Right lobe of liver (tissue), 6 donors: ENCODE results near the gene PEF1. TPM values are rescaled to one million over a fixed set of nuclear protein-coding genes. Genes with fewer than 3 reads are reported as not detected.
A peak's percentile ranks its signal among the peaks of the same experiment; 100 is the strongest.

ENCODE experiments used
- ATAC-seq, 4 donors: fragments of 200-7000 bp; cut with Tn5 transposase; one replicate each; pipeline ENCODE4 v1.9.1; 2020; ENCODE audit warnings: mild to moderate bottlenecking in 4 of 4, moderate library complexity in 4 of 4
- DNase-seq, 3 donors: peaks; one replicate each; pipeline ENCODE4 v3.0.0-alpha.2; 2020
- H3K27ac ChIP-seq, 3 donors: fragments of 200-600 bp; one replicate each; pipeline ENCODE4 v1.8.0; 2022
- H3K27me3 ChIP-seq, 2 donors: fragments of 200-600 bp; one replicate each; pipeline ENCODE4 v1.8.0; 2022
- H3K36me3 ChIP-seq, 4 donors: fragments of 200-600 bp; sonication (generic) in 1 of 4; one replicate each; pipeline versions ENCODE4 v1.5.1 to v1.8.0; 2017 to 2022; ENCODE audit warnings: control low read depth in 1 of 4
- H3K4me1 ChIP-seq, 4 donors: fragments of 200-600 bp; sonication (generic) in 1 of 4; one replicate each; pipeline versions ENCODE4 v1.5.1 to v1.8.0; 2017 to 2022; ENCODE audit warnings: control low read depth in 1 of 4
- H3K4me3 ChIP-seq, 3 donors: fragments of 200-600 bp; one replicate each; pipeline ENCODE4 v1.8.0; 2022
- H3K9me3 ChIP-seq, 4 donors: fragments of 200-600 bp; sonication (generic) in 1 of 4; one replicate each; pipeline versions ENCODE4 v1.5.1 to v1.8.0; 2017 to 2022; ENCODE audit warnings: control low read depth in 1 of 4
- POLR2A ChIP-seq: fragments of 450-650 bp; IDR thresholded peaks from one replicate; pipeline ENCODE4 v1.6.1; 2017; ENCODE audit warnings: antibody characterized with exemption, mild to moderate bottlenecking
- WGBS: methylation state at CpG from one replicate; pipeline ENCODE4 v1.1.6; 2018; ENCODE audit warnings: low coverage, low lambda C conversion rate; ENCODE audit not compliant: insufficient coverage; ENCODE audit errors: missing lambda C conversion rate; 5-methylcytosine and 5-hydroxymethylcytosine counted together
- intact Hi-C, 2 donors: fragments of 100-400 bp; cut with DNase I; formaldehyde crosslinking; loops; one replicate each; pipeline versions ENCODE4 v1.11.2 to v1.14.1; 2022
- total RNA-seq, 6 experiments: library from RNA; depleted of rRNA in 2 of 6; stranded (reverse); fragments of >200 nt in 2 of 6; fragmentation: NEBNext Ultra II Directional in 3 of 6; extraction: Animal tissue kit (Norgen Biotek cat#: 25700) in 3 of 6; gene quantifications; one replicate each; pipeline versions ENCODE4 v1.1.0 to v1.2.4, GENCODE V29; 2016 to 2023
- TF ChIP-seq, protein P1 (sequence below), 4 donors: fragments of 200-600 bp in 3 of 4; fragments of 450-650 bp in 1 of 4; IDR thresholded peaks; one replicate each; pipeline versions ENCODE4 v1.5.1 to v1.8.0; 2016 to 2022; ENCODE audit warnings: antibody characterized with exemption in 4 of 4, mild to moderate bottlenecking in 2 of 4
- donor health status: DM: no; HTN: yes; CAD: no.
- donor health status: DM: no; HTN: no; CAD: no.
- donor health status: DM: no; HTN: no; CAD: no.
- donor health status: DM: no; HTN: yes; CAD: no.
- donor health status: DM: no; HTN: yes; CAD: no.

PEF1 gene
- total RNA-seq, 6 experiments from 2014 or later: 23.9 to 47.5 (median 32.5) TPM

GRCh38 chr1:31670593-31670964 is 25.9 kb upstream of the PEF1 start:
- Histone ChIP-seq H3K36me3 (no peaks in the 10 kb centered on the region), H3K9me3 (no peaks in the 10 kb centered on the region), H3K4me3 (peak overlapping the region in 1 of 3 donors; percentile 0), H3K4me1 (no peaks in the 10 kb centered on the region), H3K27ac (no peak overlapping the region), H3K27me3 (no peaks in the 10 kb centered on the region)
- ATAC-seq: no peak
- no peak for DNase-seq
- no peak for TF ChIP-seq POLR2A
- TF ChIP-seq, protein P1, sequence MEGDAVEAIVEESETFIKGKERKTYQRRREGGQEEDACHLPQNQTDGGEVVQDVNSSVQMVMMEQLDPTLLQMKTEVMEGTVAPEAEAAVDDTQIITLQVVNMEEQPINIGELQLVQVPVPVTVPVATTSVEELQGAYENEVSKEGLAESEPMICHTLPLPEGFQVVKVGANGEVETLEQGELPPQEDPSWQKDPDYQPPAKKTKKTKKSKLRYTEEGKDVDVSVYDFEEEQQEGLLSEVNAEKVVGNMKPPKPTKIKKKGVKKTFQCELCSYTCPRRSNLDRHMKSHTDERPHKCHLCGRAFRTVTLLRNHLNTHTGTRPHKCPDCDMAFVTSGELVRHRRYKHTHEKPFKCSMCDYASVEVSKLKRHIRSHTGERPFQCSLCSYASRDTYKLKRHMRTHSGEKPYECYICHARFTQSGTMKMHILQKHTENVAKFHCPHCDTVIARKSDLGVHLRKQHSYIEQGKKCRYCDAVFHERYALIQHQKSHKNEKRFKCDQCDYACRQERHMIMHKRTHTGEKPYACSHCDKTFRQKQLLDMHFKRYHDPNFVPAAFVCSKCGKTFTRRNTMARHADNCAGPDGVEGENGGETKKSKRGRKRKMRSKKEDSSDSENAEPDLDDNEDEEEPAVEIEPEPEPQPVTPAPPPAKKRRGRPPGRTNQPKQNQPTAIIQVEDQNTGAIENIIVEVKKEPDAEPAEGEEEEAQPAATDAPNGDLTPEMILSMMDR (IDR thresholded peaks at IDR 0.05): no peak
- intact Hi-C loops: no loop called here
- WGBS: 37% methylated on average over 4 of the region's 6 CpGs

DNA sequence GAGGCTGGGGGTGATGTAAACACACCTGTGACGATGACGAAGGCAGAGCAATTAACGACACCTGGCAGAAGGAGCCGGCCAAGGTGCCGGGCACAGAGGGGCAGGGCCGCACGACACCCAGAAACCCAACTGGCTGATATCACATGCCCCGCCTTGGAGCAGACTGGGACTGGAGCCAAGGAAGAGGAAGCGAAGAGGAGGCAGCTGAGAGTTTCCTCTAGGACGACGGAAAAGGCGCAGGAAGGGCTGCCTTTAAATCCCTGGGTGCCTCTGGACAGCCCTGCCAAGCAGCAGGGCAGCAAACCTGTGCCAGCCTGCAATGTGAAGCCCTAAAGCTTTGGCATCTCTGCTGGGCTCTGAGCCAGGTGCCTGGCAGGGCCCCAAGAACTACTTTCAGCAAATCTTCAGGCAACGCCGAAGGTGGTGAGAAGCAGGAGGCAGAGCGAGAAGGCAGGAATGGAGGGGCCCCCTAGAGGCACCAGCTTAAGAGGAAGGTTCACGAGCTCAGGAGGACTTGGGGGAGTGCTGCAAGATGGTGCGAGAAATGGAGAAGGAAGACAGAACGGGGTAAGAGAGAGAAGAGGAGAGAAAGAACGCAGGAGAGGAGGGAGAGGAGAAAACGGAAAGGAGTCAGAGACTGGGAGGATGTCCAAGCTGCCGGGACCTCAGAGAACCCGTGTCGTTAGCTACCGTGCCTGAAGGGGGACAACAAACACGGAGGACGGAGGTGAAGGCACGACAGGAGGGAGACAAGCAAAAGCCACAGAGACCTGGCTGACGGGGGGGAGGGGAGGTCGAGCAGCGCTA is 25.3 kb upstream of the PEF1 start:
- Histone ChIP-seq H3K4me3 (peak overlapping the region in 2 of 3 donors; percentile 0 to 3), H3K27me3 (no peaks in the 10 kb centered on the region), H3K27ac (no peak overlapping the region), H3K9me3 (no peaks in the 10 kb centered on the region), H3K4me1 (no peaks in the 10 kb centered on the region), H3K36me3 (no peaks in the 10 kb centered on the region)
- WGBS: 9% methylated on average over 29 of the region's 30 CpGs
- ATAC-seq (peak; percentile 68 to 85 (median 74)), DNase-seq (peak; percentile 76 to 88 (median 87))
- TF ChIP-seq, protein P1 (IDR thresholded peaks at IDR 0.05): no peak
- TF ChIP-seq POLR2A: no peak
- intact Hi-C loops: loop anchor here in 1 of 2 donors (10.0 kb wide), 1 partner anchor 45 kb away; no protein-coding TSS in a partner anchor

DNA sequence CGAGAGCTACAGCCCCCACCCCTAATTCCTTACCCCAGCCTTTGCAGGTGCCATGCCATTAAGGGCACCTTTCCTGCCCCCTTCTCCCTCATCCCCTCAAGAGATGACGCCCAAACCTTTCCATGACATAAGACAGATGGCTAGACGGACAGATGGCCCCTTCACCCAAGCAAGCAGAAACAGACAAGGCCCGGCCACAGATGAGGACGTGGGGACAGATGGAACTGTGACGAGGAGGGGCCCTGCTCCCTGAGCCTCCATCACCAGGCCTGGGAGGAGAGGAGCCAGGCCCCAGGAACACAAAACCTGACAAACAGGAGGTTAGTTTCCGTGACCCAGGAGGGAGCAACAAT is 24.7 kb upstream of the PEF1 start:
- intact Hi-C loops: loop anchor here in 1 of 2 donors (10.0 kb wide), 1 partner anchor 45 kb away; no protein-coding TSS in a partner anchor
- no peak overlapping the region for H3K27ac ChIP-seq
- DNase-seq (no peak), ATAC-seq (no peak)
- no peaks in the 10 kb centered on the region for H3K27me3 ChIP-seq
- H3K9me3 ChIP-seq: no peaks in the 10 kb centered on the region
- WGBS: 41% methylated on average over 5 of the region's 7 CpGs
- no peak for TF ChIP-seq POLR2A
- TF ChIP-seq, protein P1 (IDR thresholded peaks at IDR 0.05): no peak
- no peak overlapping the region for H3K4me3 ChIP-seq
- no peaks in the 10 kb centered on the region for H3K4me1 ChIP-seq
- no peaks in the 10 kb centered on the region for H3K36me3 ChIP-seq

DNA sequence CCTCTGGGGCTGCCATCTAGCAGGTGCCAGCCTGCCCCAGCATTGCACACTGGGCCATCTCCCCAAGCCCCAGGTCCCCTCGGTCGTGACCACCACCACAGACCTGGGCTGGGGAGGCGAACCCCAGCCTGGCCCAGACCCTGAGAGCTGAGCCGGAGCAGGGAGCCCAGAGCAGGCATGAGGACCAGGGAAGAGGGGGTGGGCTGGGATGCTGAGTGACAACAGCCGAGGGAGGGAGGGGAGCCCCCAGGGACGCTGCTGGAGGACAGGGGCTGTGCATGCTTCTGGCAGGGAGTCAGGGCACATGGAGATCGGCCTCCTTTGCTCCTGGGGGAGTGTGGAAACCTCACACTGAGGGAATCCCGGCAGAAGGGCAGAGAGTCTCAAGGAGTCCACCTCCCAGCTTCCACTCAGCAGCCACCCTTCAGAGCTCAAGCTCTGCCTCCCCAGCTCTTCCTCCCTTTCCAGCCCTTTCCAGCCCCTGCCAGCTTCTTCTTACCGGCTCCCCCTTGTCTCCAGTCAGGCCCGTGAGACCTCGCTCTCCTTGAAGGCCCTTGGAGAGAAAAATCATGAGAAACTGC is 23.7 kb upstream of the PEF1 start:
- no peak for ATAC-seq
- intact Hi-C loops: loop anchor here in 1 of 2 donors (10.0 kb wide), 1 partner anchor 46 kb away; no protein-coding TSS in a partner anchor
- WGBS: 61% methylated on average over 5 of the region's 11 CpGs
- no peak overlapping the region for H3K4me3 ChIP-seq
- no peaks in the 10 kb centered on the region for H3K36me3 ChIP-seq
- H3K4me1 ChIP-seq: no peaks in the 10 kb centered on the region
- TF ChIP-seq, protein P1 (IDR thresholded peaks at IDR 0.05): no peak
- no peak for TF ChIP-seq POLR2A
- no peaks in the 10 kb centered on the region for H3K9me3 ChIP-seq
- H3K27ac ChIP-seq: no peak overlapping the region
- no peak for DNase-seq
- H3K27me3 ChIP-seq: no peaks in the 10 kb centered on the region
